WTC11 (cell line): Measurements from ENCODE around the gene FUT7. TPM values are rescaled to one million over a fixed set of nuclear protein-coding genes. Genes with fewer than 3 reads are reported as not detected.

ENCODE experiments used
- ATAC-seq: fragments of 200-7000 bp; cut with Tn5 transposase; 2 replicates; pipeline ENCODE4 v1.10.0; 2021; ENCODE audit warnings: mild to moderate bottlenecking, moderate library complexity
- CTCF ChIA-PET: fragments of 300-600 bp; sonication (Branson Sonifier 250); formaldehyde crosslinking; loops from one replicate; lab custom pipeline; 2021; ENCODE audit warnings: antibody characterized with exemption; lab: Charles Lee
- POLR2A ChIA-PET: fragments of 350-600 bp; sonication (Branson Sonifier 250); formaldehyde crosslinking; loops from one replicate; lab custom pipeline; 2021; ENCODE audit warnings: antibody characterized with exemption; lab: Charles Lee
- DNase-seq: peaks from one replicate; pipeline ENCODE4 v3.0.0; 2021; ENCODE audit warnings: low spot score
- H3K27ac Mint-ChIP-seq: 2 replicates; pipeline ENCODE4 v1.8.0; 2021; ENCODE audit warnings: mixed read lengths
- H3K27me3 Mint-ChIP-seq: 2 replicates; pipeline ENCODE4 v1.8.0; 2021; ENCODE audit warnings: low read depth, mild to moderate bottlenecking, moderate library complexity, mixed read lengths
- H3K36me3 Mint-ChIP-seq: 2 replicates; pipeline ENCODE4 v1.8.0; 2021; ENCODE audit warnings: mixed read lengths
- H3K4me1 Mint-ChIP-seq: 2 replicates; pipeline ENCODE4 v1.8.0; 2022; ENCODE audit warnings: mixed read lengths
- H3K4me3 Mint-ChIP-seq: 2 replicates; pipeline ENCODE4 v1.8.0; 2021; ENCODE audit warnings: mild to moderate bottlenecking, moderate library complexity, mixed read lengths
- H3K9me3 Mint-ChIP-seq: 2 replicates; pipeline ENCODE4 v1.8.0; 2021; ENCODE audit warnings: mixed read lengths
- CBFB ChIP-seq: sonication (generic); formaldehyde crosslinking; IDR thresholded peaks from 2 replicates; pipeline ENCODE4 v1.8.1; 2022; ENCODE audit warnings: mild to moderate bottlenecking, low read depth, missing genetic modification reagents
- GTF2I ChIP-seq: fragments of 250-450 bp; sonication (Bioruptor Pico); conservative IDR thresholded peaks from 2 replicates; pipeline ENCODE4 v1.4.0; 2021; ENCODE audit warnings: mild to moderate bottlenecking
- NFYB ChIP-seq: sonication (generic); formaldehyde crosslinking; conservative IDR thresholded peaks from 2 replicates; pipeline ENCODE4 v1.8.0; 2022; ENCODE audit warnings: low read depth, missing genetic modification reagents
- NR3C1 ChIP-seq: sonication (generic); formaldehyde crosslinking; conservative IDR thresholded peaks from 2 replicates; pipeline ENCODE4 v1.8.1; 2023; ENCODE audit warnings: low read depth, mild to moderate bottlenecking, missing genetic modification reagents
- total RNA-seq: library from RNA; stranded (reverse); gene quantifications from 3 replicates; pipeline ENCODE4 v1.2.3, GENCODE V29; 2021
- TF ChIP-seq, protein P1 (sequence below): sonication (generic); formaldehyde crosslinking; IDR thresholded peaks from 2 replicates; pipeline ENCODE4 v1.8.1; 2023; ENCODE audit warnings: mild to moderate bottlenecking, moderate library complexity, missing genetic modification reagents
- TF ChIP-seq, protein P2 (sequence below): sonication (generic); formaldehyde crosslinking; IDR thresholded peaks from 2 replicates; pipeline ENCODE4 v1.8.0; 2023; ENCODE audit warnings: missing genetic modification reagents
- TF ChIP-seq, protein P3 (sequence below): sonication (generic); formaldehyde crosslinking; conservative IDR thresholded peaks from 2 replicates; pipeline ENCODE4 v1.8.1; 2023; ENCODE audit warnings: mild to moderate bottlenecking, low read depth, missing genetic modification reagents, moderate library complexity
- TF ChIP-seq, protein P4 (sequence below): sonication (generic); formaldehyde crosslinking; IDR thresholded peaks from 2 replicates; pipeline ENCODE4 v1.8.1; 2023; ENCODE audit warnings: mild to moderate bottlenecking, missing genetic modification reagents
- TF ChIP-seq, protein P5 (sequence below): fragments of 250-450 bp; sonication (Bioruptor Pico); IDR thresholded peaks from 2 replicates; pipeline ENCODE4 v1.8.0; 2021; ENCODE audit warnings: mild to moderate bottlenecking
- TF ChIP-seq, protein P6 (sequence below): fragments of 250-450 bp; sonication (Bioruptor Pico); IDR thresholded peaks from 2 replicates; pipeline ENCODE4 v1.9.0; 2021; ENCODE audit warnings: mild to moderate bottlenecking, borderline replicate concordance
- TF ChIP-seq, protein P7 (sequence below): sonication (generic); formaldehyde crosslinking; IDR thresholded peaks from 2 replicates; pipeline ENCODE4 v1.8.1; 2023; ENCODE audit warnings: mild to moderate bottlenecking, missing genetic modification reagents
- TF ChIP-seq, protein P8 (sequence below): sonication (generic); formaldehyde crosslinking; IDR thresholded peaks from 2 replicates; pipeline ENCODE4 v1.8.1; 2023; ENCODE audit warnings: mild to moderate bottlenecking, missing genetic modification reagents, moderate library complexity

FUT7 gene
- total RNA-seq, 1 experiment from 2014 or later = not detected

DNA sequence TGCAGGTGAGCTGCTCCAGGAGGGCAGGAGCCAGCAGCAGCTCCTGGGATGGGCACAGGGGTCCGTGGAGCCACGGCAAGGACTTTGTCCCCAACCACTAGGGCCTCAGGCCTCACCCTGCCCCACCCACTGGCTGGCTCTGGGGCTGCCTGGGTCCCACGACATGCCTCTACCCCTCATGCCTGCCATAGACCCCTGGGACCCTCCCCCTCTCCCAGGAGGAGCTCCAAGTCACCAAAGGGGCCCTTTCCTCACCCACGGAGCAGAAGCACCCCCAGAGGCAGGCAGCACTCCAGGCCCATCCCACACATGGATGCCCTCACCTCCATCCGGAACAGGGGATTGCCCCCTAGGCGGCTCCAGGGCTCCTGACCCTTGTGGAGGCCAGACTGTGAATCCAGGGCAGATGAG lies 10.3 kb downstream of the FUT7 start (continued):
- TF ChIP-seq NR3C1 (CRISPR knock-in tag) (no peak), CBFB (CRISPR knock-in tag) (no peak), NFYB (CRISPR knock-in tag) (no peak)
- TF ChIP-seq, protein P1, sequence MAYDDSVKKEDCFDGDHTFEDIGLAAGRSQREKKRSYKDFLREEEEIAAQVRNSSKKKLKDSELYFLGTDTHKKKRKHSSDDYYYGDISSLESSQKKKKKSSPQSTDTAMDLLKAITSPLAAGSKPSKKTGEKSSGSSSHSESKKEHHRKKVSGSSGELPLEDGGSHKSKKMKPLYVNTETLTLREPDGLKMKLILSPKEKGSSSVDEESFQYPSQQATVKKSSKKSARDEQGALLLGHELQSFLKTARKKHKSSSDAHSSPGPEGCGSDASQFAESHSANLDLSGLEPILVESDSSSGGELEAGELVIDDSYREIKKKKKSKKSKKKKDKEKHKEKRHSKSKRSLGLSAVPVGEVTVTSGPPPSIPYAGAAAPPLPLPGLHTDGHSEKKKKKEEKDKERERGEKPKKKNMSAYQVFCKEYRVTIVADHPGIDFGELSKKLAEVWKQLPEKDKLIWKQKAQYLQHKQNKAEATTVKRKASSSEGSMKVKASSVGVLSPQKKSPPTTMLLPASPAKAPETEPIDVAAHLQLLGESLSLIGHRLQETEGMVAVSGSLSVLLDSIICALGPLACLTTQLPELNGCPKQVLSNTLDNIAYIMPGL = no peak
- TF ChIP-seq, protein P2, sequence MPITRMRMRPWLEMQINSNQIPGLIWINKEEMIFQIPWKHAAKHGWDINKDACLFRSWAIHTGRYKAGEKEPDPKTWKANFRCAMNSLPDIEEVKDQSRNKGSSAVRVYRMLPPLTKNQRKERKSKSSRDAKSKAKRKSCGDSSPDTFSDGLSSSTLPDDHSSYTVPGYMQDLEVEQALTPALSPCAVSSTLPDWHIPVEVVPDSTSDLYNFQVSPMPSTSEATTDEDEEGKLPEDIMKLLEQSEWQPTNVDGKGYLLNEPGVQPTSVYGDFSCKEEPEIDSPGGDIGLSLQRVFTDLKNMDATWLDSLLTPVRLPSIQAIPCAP (CRISPR knock-in tag) = no peak
- TF ChIP-seq, protein P3, sequence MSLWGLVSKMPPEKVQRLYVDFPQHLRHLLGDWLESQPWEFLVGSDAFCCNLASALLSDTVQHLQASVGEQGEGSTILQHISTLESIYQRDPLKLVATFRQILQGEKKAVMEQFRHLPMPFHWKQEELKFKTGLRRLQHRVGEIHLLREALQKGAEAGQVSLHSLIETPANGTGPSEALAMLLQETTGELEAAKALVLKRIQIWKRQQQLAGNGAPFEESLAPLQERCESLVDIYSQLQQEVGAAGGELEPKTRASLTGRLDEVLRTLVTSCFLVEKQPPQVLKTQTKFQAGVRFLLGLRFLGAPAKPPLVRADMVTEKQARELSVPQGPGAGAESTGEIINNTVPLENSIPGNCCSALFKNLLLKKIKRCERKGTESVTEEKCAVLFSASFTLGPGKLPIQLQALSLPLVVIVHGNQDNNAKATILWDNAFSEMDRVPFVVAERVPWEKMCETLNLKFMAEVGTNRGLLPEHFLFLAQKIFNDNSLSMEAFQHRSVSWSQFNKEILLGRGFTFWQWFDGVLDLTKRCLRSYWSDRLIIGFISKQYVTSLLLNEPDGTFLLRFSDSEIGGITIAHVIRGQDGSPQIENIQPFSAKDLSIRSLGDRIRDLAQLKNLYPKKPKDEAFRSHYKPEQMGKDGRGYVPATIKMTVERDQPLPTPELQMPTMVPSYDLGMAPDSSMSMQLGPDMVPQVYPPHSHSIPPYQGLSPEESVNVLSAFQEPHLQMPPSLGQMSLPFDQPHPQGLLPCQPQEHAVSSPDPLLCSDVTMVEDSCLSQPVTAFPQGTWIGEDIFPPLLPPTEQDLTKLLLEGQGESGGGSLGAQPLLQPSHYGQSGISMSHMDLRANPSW = no peak
- TF ChIP-seq, protein P4, sequence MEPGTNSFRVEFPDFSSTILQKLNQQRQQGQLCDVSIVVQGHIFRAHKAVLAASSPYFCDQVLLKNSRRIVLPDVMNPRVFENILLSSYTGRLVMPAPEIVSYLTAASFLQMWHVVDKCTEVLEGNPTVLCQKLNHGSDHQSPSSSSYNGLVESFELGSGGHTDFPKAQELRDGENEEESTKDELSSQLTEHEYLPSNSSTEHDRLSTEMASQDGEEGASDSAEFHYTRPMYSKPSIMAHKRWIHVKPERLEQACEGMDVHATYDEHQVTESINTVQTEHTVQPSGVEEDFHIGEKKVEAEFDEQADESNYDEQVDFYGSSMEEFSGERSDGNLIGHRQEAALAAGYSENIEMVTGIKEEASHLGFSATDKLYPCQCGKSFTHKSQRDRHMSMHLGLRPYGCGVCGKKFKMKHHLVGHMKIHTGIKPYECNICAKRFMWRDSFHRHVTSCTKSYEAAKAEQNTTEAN = no peak

DNA sequence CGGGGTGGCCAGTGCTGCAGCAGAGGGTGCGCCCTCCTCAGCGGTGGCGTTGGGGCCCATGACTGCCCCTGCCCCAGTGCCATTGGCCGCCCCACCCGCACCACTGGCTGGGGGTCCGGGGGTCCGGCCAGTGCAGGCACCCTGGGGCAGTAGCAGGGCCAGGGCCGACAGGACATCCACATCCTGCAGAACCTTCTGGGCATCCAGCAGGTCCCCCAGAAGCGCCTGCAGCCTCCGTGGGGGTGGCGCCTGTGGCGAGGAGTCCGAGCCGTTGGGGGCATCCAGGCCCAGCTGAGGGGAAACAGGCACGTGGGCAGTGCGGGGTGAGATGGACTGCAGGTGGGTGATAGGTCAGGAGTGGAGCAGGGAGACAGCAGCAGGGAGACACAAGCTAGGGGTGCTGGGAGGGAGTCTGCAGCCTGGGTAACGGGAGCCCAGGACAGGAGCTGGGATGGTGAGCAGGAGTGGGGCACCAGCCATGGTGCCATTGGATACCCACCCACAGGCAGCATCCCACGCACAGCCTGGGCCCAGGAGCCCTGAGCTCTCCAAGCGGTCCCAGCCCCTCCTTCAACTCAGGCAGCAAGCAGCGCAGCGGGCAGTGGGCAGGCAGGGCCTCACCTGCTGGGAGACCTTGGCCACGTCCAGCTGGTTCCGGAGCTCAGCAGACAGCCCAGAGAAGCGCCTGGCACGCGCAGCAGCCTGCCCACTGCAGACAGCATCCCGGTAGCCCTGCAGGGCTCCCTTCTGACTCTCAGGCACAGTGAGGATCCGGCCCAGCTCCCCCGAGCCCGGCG lies 10.9 kb downstream of the FUT7 start:
- Mint-ChIP-seq H3K27me3 (no peaks in the 10 kb centered on the region), H3K36me3 (peaks cover 7% of the 10 kb centered on the region), H3K4me3 (no peak overlapping the region), H3K27ac (no peak overlapping the region), H3K4me1 (no peaks in the 10 kb centered on the region; the same call in 1 of the 2 replicates), H3K9me3 (no peaks in the 10 kb centered on the region)
- DNase-seq (no peak), ATAC-seq (no peak)
- ChIA-PET CTCF (interaction anchor here (0.8 to 3.9 kb wide), 9 partner anchors 9 to 216 kb away, joined by 3 to 38 read pairs (median 5); partner anchors contain the start of gene FUT7), POLR2A (no interaction called here)
- TF ChIP-seq, protein P5, sequence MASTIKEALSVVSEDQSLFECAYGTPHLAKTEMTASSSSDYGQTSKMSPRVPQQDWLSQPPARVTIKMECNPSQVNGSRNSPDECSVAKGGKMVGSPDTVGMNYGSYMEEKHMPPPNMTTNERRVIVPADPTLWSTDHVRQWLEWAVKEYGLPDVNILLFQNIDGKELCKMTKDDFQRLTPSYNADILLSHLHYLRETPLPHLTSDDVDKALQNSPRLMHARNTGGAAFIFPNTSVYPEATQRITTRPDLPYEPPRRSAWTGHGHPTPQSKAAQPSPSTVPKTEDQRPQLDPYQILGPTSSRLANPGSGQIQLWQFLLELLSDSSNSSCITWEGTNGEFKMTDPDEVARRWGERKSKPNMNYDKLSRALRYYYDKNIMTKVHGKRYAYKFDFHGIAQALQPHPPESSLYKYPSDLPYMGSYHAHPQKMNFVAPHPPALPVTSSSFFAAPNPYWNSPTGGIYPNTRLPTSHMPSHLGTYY (CRISPR knock-in tag) = no peak
- TF ChIP-seq GTF2I (CRISPR knock-in tag) = no peak
- TF ChIP-seq, protein P6, sequence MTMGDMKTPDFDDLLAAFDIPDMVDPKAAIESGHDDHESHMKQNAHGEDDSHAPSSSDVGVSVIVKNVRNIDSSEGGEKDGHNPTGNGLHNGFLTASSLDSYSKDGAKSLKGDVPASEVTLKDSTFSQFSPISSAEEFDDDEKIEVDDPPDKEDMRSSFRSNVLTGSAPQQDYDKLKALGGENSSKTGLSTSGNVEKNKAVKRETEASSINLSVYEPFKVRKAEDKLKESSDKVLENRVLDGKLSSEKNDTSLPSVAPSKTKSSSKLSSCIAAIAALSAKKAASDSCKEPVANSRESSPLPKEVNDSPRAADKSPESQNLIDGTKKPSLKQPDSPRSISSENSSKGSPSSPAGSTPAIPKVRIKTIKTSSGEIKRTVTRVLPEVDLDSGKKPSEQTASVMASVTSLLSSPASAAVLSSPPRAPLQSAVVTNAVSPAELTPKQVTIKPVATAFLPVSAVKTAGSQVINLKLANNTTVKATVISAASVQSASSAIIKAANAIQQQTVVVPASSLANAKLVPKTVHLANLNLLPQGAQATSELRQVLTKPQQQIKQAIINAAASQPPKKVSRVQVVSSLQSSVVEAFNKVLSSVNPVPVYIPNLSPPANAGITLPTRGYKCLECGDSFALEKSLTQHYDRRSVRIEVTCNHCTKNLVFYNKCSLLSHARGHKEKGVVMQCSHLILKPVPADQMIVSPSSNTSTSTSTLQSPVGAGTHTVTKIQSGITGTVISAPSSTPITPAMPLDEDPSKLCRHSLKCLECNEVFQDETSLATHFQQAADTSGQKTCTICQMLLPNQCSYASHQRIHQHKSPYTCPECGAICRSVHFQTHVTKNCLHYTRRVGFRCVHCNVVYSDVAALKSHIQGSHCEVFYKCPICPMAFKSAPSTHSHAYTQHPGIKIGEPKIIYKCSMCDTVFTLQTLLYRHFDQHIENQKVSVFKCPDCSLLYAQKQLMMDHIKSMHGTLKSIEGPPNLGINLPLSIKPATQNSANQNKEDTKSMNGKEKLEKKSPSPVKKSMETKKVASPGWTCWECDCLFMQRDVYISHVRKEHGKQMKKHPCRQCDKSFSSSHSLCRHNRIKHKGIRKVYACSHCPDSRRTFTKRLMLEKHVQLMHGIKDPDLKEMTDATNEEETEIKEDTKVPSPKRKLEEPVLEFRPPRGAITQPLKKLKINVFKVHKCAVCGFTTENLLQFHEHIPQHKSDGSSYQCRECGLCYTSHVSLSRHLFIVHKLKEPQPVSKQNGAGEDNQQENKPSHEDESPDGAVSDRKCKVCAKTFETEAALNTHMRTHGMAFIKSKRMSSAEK (CRISPR knock-in tag) = no peak
- TF ChIP-seq, protein P3 = no peak
- TF ChIP-seq, protein P7, sequence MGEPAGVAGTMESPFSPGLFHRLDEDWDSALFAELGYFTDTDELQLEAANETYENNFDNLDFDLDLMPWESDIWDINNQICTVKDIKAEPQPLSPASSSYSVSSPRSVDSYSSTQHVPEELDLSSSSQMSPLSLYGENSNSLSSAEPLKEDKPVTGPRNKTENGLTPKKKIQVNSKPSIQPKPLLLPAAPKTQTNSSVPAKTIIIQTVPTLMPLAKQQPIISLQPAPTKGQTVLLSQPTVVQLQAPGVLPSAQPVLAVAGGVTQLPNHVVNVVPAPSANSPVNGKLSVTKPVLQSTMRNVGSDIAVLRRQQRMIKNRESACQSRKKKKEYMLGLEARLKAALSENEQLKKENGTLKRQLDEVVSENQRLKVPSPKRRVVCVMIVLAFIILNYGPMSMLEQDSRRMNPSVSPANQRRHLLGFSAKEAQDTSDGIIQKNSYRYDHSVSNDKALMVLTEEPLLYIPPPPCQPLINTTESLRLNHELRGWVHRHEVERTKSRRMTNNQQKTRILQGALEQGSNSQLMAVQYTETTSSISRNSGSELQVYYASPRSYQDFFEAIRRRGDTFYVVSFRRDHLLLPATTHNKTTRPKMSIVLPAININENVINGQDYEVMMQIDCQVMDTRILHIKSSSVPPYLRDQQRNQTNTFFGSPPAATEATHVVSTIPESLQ = no peak
- TF ChIP-seq, protein P8, sequence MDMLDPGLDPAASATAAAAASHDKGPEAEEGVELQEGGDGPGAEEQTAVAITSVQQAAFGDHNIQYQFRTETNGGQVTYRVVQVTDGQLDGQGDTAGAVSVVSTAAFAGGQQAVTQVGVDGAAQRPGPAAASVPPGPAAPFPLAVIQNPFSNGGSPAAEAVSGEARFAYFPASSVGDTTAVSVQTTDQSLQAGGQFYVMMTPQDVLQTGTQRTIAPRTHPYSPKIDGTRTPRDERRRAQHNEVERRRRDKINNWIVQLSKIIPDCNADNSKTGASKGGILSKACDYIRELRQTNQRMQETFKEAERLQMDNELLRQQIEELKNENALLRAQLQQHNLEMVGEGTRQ = no peak
